NB4 (cell line): ENCODE results near the gene DUSP19.

Source experiments
- CTCF ChIP-seq: IDR thresholded peaks from one replicate; pipeline ENCODE4 v1.5.1; 2012; ENCODE audit warnings: low read depth, low read length
- MAX ChIP-seq: IDR thresholded peaks from 2 replicates; pipeline ENCODE4 v1.6.1; 2011; ENCODE audit warnings: low read depth, low read length
- POLR2A ChIP-seq: IDR thresholded peaks from 2 replicates; pipeline ENCODE4 v1.6.1; 2011; ENCODE audit warnings: mild to moderate bottlenecking; ENCODE audit not compliant: insufficient read length; ENCODE audit errors: extremely low read depth

- no peak for TF ChIP-seq CTCF
- TF ChIP-seq POLR2A: no peak
- no peak for TF ChIP-seq MAX
Observed at GRCh38 chr2:183072177-183072576, 6.4 kb upstream of the DUSP19 start.
